ENCODE data around the gene FURIN.
"Not testable (repeated sequence)": the region's sequence is repeated elsewhere in the genome, so short reads cannot be mapped to it uniquely, and the experiment has no call there.

FURIN gene

GRCh38 chr15:90918034-90918788 is 49.8 kb downstream of the FURIN start:
- peaks cover 6% of the 10 kb centered on the region for H3K36me3 ChIP-seq
- H3K4me1 ChIP-seq = no peaks in the 10 kb centered on the region
- no peak overlapping the region for H3K4me3 ChIP-seq (ENCODE audit: low read depth, low read length)
- TF ChIP-seq CTCF (IDR thresholded peaks at IDR 0.05; ENCODE audit: low read depth, low read length) = no peak
- H3K27me3 ChIP-seq = no peaks in the 10 kb centered on the region
- DNase-seq = no peak
- H3K9me3 ChIP-seq = no peaks in the 10 kb centered on the region

- no peaks in the 10 kb centered on the region; the same call in none of the 2 replicates for H3K36me3 ChIP-seq
Observed at GRCh38 chr15:90918835-90919234, 50.4 kb downstream of the FURIN start.

GRCh38 chr15:90921887-90922286 is 53.5 kb downstream of the FURIN start:
- no peak for TF ChIP-seq CTCF (IDR thresholded peaks at IDR 0.05; ENCODE audit: low read depth, low read length)
- no peaks in the 10 kb centered on the region for H3K27me3 ChIP-seq
- H3K4me1 ChIP-seq = no peaks in the 10 kb centered on the region
- no peaks in the 10 kb centered on the region; the same call in none of the 2 replicates for H3K36me3 ChIP-seq
- no peaks in the 10 kb centered on the region for H3K9me3 ChIP-seq
- no peak overlapping the region for H3K4me3 ChIP-seq (ENCODE audit: low read depth, low read length)
- DNase-seq = no peak

More at GRCh38 chr15:90918835-90919234, 50.4 kb downstream of the FURIN start:
- no peak for TF ChIP-seq CTCF (IDR thresholded peaks at IDR 0.05; ENCODE audit: low read depth, low read length)
- Histone ChIP-seq H3K9me3 (no peaks in the 10 kb centered on the region), H3K4me1 (no peaks in the 10 kb centered on the region), H3K4me3 (ENCODE audit: low read depth, low read length) (no peak overlapping the region), H3K27me3 (no peaks in the 10 kb centered on the region)
- no peak for DNase-seq

- not testable (repeated sequence) for H3K9me3 ChIP-seq; H3K36me3 ChIP-seq; H3K4me3 ChIP-seq (ENCODE audit: low read depth, low read length); H3K27me3 ChIP-seq; DNase-seq; H3K4me1 ChIP-seq
Observed at GRCh38 chr15:90922712-90923322, 54.4 kb downstream of the FURIN start.

GRCh38 chr15:90924375-90924774 is 56.0 kb downstream of the FURIN start:
- no peak for TF ChIP-seq CTCF (IDR thresholded peaks at IDR 0.05; ENCODE audit: low read depth, low read length)
- H3K27me3 ChIP-seq = no peaks in the 10 kb centered on the region
- DNase-seq = no peak

GRCh38 chr15:90926766-90927165 is 58.4 kb downstream of the FURIN start:
- H3K4me3 ChIP-seq (ENCODE audit: low read depth, low read length); H3K27me3 ChIP-seq; DNase-seq; H3K4me1 ChIP-seq; H3K36me3 ChIP-seq; H3K9me3 ChIP-seq: not testable (repeated sequence)

More at GRCh38 chr15:90924375-90924774, 56.0 kb downstream of the FURIN start:
- Histone ChIP-seq H3K4me3 (ENCODE audit: low read depth, low read length) (no peak overlapping the region), H3K36me3 (no peaks in the 10 kb centered on the region; the same call in 1 of the 2 replicates), H3K4me1 (no peaks in the 10 kb centered on the region), H3K9me3 (no peaks in the 10 kb centered on the region)

GRCh38 chr15:90928106-90928505 is 59.7 kb downstream of the FURIN start:
- H3K9me3 ChIP-seq = not testable (repeated sequence)

More at GRCh38 chr15:90928106-90928505, 59.7 kb downstream of the FURIN start:
- not testable (repeated sequence) for DNase-seq; H3K4me1 ChIP-seq; H3K27me3 ChIP-seq; H3K4me3 ChIP-seq (ENCODE audit: low read depth, low read length); H3K36me3 ChIP-seq

Measured in BE2C (cell line).